GM21737 (cell line): Measurements from ENCODE around the gene RORB.
A peak's percentile ranks its signal among the peaks of the same experiment; 100 is the strongest.
"Not testable (repeated sequence)": the region's sequence is repeated elsewhere in the genome, so short reads cannot be mapped to it uniquely, and the experiment has no call there.

Source experiments
- ATAC-seq: cut with Tn5 transposase; IDR thresholded peaks from one replicate; pipeline ENCODE4 v1.9.1; 2021; ENCODE audit warnings: mild to moderate bottlenecking, moderate library complexity; ENCODE audit not compliant: unreplicated experiment

The RORB gene

GRCh38 chr9:74512416-74512815 lies 15.3 kb downstream of the RORB start:
- no peak for ATAC-seq

GRCh38 chr9:74513221-74513620 lies 16.1 kb downstream of the RORB start:
- no peak for ATAC-seq

GRCh38 chr9:74517188-74517587 lies 20.1 kb downstream of the RORB start:
- no peak for ATAC-seq

GRCh38 chr9:74519419-74519818 lies 22.3 kb downstream of the RORB start:
- ATAC-seq = no peak

- ATAC-seq = no peak
These were observed 23.9 kb downstream of the RORB start for GRCh38 chr9:74521009-74521408.

- ATAC-seq = no peak
These were observed 27.2 kb downstream of the RORB start for GRCh38 chr9:74524289-74524688.

GRCh38 chr9:74526215-74526614 lies 29.1 kb downstream of the RORB start:
- no peak for ATAC-seq

- ATAC-seq = no peak
These were observed 30.6 kb downstream of the RORB start for GRCh38 chr9:74527718-74528117.

GRCh38 chr9:74528207-74528606 lies 31.1 kb downstream of the RORB start:
- ATAC-seq = no peak

GRCh38 chr9:74530458-74530857 lies 33.3 kb downstream of the RORB start:
- ATAC-seq = not testable (repeated sequence)

GRCh38 chr9:74533253-74533652 lies 36.1 kb downstream of the RORB start:
- ATAC-seq = no peak

GRCh38 chr9:74534841-74535240 lies 37.7 kb downstream of the RORB start:
- no peak for ATAC-seq

GRCh38 chr9:74543145-74543544 lies 46.0 kb downstream of the RORB start:
- no peak for ATAC-seq

- no peak for ATAC-seq
These were observed 54.1 kb downstream of the RORB start for GRCh38 chr9:74551266-74551665.

- ATAC-seq = no peak
These were observed 57.8 kb downstream of the RORB start for GRCh38 chr9:74554751-74555419.

- no peak for ATAC-seq
These were observed 58.4 kb downstream of the RORB start for GRCh38 chr9:74555565-74555964.

- ATAC-seq = peak; percentile 79
These were observed 59.5 kb downstream of the RORB start for GRCh38 chr9:74556685-74557084.

- ATAC-seq = peak; percentile 40
These were observed 60.4 kb downstream of the RORB start for GRCh38 chr9:74557571-74557970.

- ATAC-seq = no peak
These were observed 65.5 kb downstream of the RORB start for GRCh38 chr9:74562611-74563010.

GRCh38 chr9:74570879-74571512 lies 73.9 kb downstream of the RORB start:
- peak; percentile 59 for ATAC-seq

GRCh38 chr9:74573640-74574191 lies 76.6 kb downstream of the RORB start:
- no peak for ATAC-seq

- no peak for ATAC-seq
These were observed 79.0 kb downstream of the RORB start for GRCh38 chr9:74576176-74576575.
